Activated CD4-positive, alpha-beta T cell treated with anti-CD3 and anti-CD28 coated beads, Interleukin-10, Interleukin-2, amounts not matched to agents 100 ng/mL and 50 ng/mL, durations not matched to agents 16 hours and 8 hours (primary cell): ENCODE measurements around the gene CLMP.

ENCODE experiments used
- DNase-seq: peaks from one replicate; pipeline ENCODE4 v3.0.0-alpha.2; 2020

CLMP gene

DNA sequence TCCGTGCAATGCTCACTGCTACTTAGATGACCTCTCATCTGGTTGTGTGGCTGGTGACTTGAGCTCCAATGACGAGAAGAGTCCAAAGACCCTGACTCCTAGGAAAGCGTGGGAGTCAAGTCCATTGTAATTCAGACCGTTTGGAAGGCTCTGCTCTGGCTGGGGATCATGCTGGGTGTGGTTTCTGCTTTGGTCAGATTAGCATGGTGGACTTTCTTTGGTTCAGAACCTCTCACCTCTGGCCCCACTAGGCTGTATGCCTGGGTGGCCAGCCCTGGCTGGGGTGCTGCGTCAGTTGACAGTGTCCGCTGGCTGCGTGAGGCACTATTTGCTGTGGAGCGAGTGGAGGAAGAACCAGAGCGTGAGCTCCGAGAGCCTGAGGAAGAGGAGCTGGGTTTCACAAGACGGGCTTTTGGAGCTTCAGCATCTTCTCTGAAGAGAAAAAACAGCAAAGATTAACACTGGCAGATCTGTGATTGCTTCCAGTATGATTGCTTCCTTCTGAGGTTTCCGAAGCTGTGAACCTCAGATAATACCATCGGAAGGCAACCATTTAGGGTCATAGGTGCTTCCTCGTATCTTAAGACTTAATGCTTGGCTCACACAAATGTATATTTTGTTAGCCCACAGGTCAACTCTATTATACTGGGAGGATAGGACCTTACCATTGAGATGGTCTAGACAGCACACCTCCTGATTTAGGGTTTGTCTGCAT is 121.5 kb downstream of the CLMP start:
- DNase-seq = no peak

DNA sequence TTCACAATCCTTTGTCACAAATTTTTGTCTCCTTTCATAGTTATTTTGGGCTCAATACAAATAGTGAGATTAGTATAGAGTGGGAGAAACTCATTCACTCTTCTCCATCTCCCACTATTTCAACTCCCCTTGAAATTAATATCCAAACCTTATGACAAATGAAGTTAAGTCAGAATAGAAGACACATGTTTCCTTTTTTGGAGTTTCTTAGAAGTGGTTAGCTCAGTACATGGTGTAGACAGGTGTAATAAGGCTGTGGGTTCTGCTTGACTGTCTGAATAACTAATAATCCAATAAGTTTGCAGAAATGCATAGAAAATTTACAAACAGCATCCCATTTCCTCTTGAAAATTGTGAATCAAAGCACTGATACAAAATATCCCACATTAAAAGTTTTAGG is 122.3 kb downstream of the CLMP start:
- no peak for DNase-seq

GRCh38 chr11:123072332-123072761 is 122.7 kb downstream of the CLMP start:
- no peak for DNase-seq

- peak; percentile 83 for DNase-seq
These were observed 124.9 kb downstream of the CLMP start for GRCh38 chr11:123069908-123070821.

GRCh38 chr11:123065621-123066020 is 129.4 kb downstream of the CLMP start:
- no peak for DNase-seq

- peak; percentile 56 for DNase-seq
These were observed 131.0 kb downstream of the CLMP start for GRCh38 chr11:123063826-123064657.

DNA sequence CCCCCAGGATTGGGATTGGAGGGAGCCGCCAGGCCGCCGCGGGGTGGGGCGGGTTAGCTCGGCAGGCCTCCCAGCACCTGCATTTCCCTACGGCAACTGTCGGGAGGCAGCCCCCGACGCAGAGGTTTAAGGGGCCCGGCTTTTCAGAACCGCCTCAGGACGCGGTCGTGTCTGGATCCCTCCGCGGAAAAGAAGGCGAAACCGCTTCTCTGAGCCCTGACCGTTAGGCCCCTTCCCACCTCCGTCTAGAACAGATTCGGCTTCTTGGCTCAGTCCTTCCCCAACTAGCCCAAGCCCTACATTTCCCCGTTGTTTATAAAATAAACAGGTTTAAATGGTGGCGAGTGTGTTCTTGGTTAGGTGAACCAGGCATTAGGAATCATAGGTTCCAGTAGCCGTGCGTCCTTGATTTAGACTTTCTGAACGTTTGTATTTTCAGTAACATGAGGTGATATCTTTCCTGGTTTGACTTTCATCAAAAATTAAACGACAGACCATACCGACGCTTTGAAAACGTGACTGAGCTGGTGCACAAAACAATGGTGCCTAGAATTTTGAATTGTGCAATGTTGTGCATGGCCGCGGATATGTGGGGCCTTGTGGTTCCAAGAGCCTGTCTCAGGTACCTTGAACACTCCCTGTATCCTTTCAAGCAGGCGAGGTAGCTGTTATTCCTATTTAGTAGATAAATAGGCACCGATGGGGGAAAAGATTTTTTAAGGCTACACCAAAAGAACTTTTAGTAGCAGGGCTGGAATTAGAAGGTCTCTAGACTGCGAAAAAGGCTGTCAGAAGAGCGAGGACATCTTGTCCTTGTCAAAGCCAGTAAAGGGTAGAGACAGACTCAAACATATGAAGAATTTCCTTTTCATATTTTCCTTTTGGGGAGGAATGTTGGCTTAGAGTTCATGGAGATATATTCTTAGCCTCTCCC is 131.9 kb downstream of the CLMP start:
- DNase-seq = peak; percentile 69

DNA sequence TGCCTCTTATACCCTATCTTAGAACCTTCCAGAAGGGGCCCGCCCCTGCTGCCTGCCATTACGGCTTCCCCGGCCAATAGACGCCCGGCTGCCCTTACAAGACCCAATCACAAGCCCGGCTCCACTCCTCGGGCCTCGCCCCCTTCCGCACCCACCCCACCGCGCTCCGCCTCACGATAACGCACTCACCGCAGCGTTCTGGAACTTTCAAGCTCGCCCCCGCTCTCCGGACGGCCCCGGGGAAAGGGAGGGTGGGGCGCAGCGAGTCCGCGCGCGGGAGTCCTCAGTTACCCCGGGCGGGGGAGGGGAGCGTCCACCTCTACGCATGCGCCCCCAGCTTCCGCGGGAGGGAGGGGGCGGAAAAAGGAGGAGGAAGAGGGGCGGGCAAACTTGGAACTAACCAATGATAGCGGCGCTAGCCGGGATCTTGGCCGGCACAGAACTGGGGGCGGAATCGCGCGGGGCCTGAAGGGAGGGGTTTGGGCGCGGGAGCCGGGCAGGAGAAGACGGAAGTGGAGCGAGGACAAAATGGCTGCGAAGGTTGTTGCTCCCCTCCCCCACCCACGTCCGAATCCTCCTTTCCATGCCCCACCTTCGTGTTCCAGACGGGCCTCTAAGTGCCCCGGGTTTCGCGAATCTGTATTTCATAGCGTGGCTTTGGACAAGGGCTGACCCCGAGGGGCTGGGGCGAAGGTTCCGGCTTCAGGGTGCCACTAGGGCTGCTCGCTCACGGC is 132.7 kb downstream of the CLMP start:
- peak; percentile 99 for DNase-seq

- DNase-seq = peak; percentile 84
These were observed 133.5 kb downstream of the CLMP start, which contains the start of gene HSPA8 for GRCh38 chr11:123061403-123062157. HSPA8 (minus strand) TSS chr11:123062136; CDS start chr11:123061324, 812 bp downstream.

- peak; percentile 52 for DNase-seq
These were observed 134.6 kb downstream of the CLMP start for GRCh38 chr11:123060277-123061000.

GRCh38 chr11:123059041-123059920 is 135.8 kb downstream of the CLMP start:
- DNase-seq = peak; percentile 31

DNA sequence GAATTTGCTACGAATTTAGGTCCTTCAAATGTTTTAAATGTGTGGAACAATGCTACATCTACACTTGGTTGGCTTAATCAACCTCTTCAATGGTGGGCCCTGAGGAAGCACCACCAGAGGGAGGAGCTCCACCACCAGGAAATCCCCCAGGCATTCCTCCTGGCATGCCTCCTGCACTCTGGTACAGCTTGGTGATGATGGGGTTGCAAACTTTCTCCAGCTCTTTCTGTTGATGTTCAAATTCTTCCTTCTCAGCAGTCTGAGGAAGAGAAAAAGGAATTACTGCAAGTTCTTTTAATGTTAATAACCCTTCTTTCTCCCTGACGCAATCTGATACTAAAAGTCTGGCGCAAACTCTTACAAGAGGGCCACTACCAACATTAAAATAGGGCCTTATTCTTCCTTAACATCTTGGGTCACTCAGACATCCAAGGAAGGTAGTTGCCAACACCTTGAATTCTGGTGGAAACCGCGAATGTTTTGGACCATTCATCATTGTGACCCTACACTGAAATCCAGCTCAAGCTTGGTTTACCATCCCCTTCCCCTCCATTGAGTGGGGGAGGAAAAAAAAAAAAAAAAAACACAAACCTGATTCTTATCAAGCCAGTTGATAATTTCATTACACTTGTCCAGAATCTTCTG is 137.3 kb downstream of the CLMP start:
- no peak for DNase-seq

- DNase-seq = peak; percentile 30
These were observed 138.1 kb downstream of the CLMP start for GRCh38 chr11:123056835-123057491.

- DNase-seq = peak; percentile 51
These were observed 139.7 kb downstream of the CLMP start for GRCh38 chr11:123055191-123055901.

DNA sequence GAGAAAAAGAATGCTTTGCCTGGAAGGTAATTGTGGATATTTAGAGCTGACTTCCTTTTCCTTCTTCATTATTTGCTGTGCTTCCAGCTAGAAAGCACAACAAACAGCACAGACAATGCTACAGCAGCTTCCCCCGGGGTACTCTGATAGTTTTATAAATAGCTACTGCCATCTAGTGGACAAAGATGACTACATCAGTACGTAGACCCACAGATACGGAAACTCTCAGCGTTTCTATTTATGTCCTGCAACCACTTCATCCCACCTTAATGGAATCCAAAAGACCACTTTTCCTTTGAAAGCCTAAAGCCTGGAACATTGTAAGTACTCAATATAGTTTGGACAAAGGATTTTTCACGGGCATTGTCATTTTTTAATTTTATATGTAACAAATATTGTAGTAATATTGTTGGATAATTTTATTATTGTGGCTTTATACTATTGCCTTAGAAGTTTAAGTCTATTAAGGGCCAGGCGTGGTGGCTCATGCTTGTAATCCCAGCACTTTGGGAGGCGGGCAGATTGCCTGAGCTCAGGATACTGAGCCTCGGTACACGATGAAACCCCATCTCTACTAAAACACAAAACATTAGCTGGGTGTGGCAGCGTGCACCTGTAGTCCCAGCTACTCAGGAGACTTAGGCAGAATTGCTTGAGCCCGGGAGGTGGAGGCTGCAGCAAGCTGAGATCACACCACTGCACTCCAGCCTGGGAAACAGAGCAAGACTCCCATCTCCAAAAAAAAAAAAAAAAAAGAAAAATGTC is 140.6 kb downstream of the CLMP start:
- peak; percentile 80 for DNase-seq
